ENCODE results near the gene TCEANC2.

The TCEANC2 gene

GRCh38 chr1:54112027-54112426, 58.6 kb downstream of the TCEANC2 start:
- TF ChIP-seq CTCF (IDR thresholded peaks at IDR 0.05; ENCODE audit: extremely low read depth, insufficient read depth, missing control alignments): no peak
- DNase-seq (ENCODE audit: low spot score): no peak
- in situ Hi-C loops (cut with MboI; ENCODE audit: low pct_unique_long_range_greater_than_20kb, low sequenced_read_pairs, unreplicated experiment): loop anchor here (25.0 kb wide), 1 partner anchor 375 kb away; no protein-coding TSS in a partner anchor

GRCh38 chr1:54112705-54113368, 59.4 kb downstream of the TCEANC2 start:
- in situ Hi-C loops (cut with MboI; ENCODE audit: low pct_unique_long_range_greater_than_20kb, low sequenced_read_pairs, unreplicated experiment): loop anchor here (25.0 kb wide), 1 partner anchor 374 kb away; no protein-coding TSS in a partner anchor
- no peak for DNase-seq (ENCODE audit: low spot score)
- TF ChIP-seq CTCF (IDR thresholded peaks at IDR 0.05; ENCODE audit: extremely low read depth, insufficient read depth, missing control alignments): no peak

GRCh38 chr1:54114001-54114400, 60.6 kb downstream of the TCEANC2 start:
- in situ Hi-C loops (cut with MboI; ENCODE audit: low pct_unique_long_range_greater_than_20kb, low sequenced_read_pairs, unreplicated experiment): loop anchor here (25.0 kb wide), 1 partner anchor 373 kb away; no protein-coding TSS in a partner anchor
- no peak for TF ChIP-seq CTCF (IDR thresholded peaks at IDR 0.05; ENCODE audit: extremely low read depth, insufficient read depth, missing control alignments)
- no peak for DNase-seq (ENCODE audit: low spot score)

GRCh38 chr1:54114955-54115354, 61.5 kb downstream of the TCEANC2 start:
- TF ChIP-seq CTCF (IDR thresholded peaks at IDR 0.05; ENCODE audit: extremely low read depth, insufficient read depth, missing control alignments): no peak
- in situ Hi-C loops (cut with MboI; ENCODE audit: low pct_unique_long_range_greater_than_20kb, low sequenced_read_pairs, unreplicated experiment): loop anchor here (25.0 kb wide), 1 partner anchor 372 kb away; no protein-coding TSS in a partner anchor
- DNase-seq (ENCODE audit: low spot score): no peak

GRCh38 chr1:54115520-54115919, 62.1 kb downstream of the TCEANC2 start:
- DNase-seq (ENCODE audit: low spot score): no peak
- in situ Hi-C loops (cut with MboI; ENCODE audit: low pct_unique_long_range_greater_than_20kb, low sequenced_read_pairs, unreplicated experiment): loop anchor here (25.0 kb wide), 1 partner anchor 372 kb away; no protein-coding TSS in a partner anchor
- TF ChIP-seq CTCF (IDR thresholded peaks at IDR 0.05; ENCODE audit: extremely low read depth, insufficient read depth, missing control alignments): no peak

GRCh38 chr1:54117815-54118563, 64.6 kb downstream of the TCEANC2 start:
- DNase-seq (ENCODE audit: low spot score): no peak
- TF ChIP-seq CTCF (IDR thresholded peaks at IDR 0.05; ENCODE audit: extremely low read depth, insufficient read depth, missing control alignments): no peak
- in situ Hi-C loops (cut with MboI; ENCODE audit: low pct_unique_long_range_greater_than_20kb, low sequenced_read_pairs, unreplicated experiment): loop anchor here (25.0 kb wide), 1 partner anchor 369 kb away; no protein-coding TSS in a partner anchor
